T-helper 22 cell (primary cell): ENCODE measurements around the gene OR52B2.
"Not testable (repeated sequence)": the region's sequence is repeated elsewhere in the genome, so short reads cannot be mapped to it uniquely, and the experiment has no call there.

Experiments
- DNase-seq: peaks from one replicate; pipeline ENCODE4 v3.0.0-alpha.2; 2020; ENCODE audit warnings: low read depth

Gene OR52B2

GRCh38 chr11:6152126-6152525 lies 18.0 kb downstream of the OR52B2 start:
- no peak for DNase-seq

DNA sequence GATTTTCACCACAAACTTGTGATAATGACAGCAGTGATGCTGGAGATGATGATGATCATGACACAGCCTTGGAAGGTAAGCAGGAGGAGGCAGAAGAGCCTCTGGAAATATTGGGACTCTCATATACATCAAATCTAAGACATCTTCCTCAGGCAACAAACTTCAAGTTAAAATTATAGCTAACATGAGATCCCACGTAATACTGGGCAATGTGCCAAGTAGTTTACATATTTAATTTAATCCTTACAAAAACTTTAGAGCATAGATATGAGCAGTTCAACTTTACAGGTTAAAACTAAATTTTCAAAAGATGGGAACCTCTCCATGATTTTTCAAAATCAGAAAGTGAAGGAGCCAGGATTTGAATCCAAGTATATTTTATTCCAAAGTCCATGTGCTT lies 19.0 kb downstream of the OR52B2 start:
- no peak for DNase-seq

GRCh38 chr11:6143737-6144136 lies 26.4 kb downstream of the OR52B2 start:
- DNase-seq = not testable (repeated sequence)

GRCh38 chr11:6142936-6143335 lies 27.2 kb downstream of the OR52B2 start:
- no peak for DNase-seq

DNA sequence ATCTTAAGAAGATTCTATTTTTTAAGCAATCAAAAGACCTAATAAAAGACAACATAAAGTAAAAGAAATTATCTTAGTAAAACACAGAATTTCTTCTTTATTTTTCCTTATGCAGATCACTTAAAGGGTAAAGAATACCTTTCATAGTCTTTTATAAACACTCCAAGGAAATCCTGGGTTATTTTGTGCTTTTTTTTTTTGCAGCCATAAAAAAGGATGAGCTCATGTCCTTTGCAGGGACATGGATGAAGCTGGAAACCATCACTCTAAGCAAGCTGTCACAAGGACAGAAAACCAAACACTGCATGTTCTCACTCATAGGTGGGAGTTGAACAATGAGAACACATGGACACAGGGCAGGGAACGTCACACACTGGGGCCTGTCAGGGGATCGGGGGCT lies 34.2 kb downstream of the OR52B2 start:
- DNase-seq = not testable (repeated sequence)

DNA sequence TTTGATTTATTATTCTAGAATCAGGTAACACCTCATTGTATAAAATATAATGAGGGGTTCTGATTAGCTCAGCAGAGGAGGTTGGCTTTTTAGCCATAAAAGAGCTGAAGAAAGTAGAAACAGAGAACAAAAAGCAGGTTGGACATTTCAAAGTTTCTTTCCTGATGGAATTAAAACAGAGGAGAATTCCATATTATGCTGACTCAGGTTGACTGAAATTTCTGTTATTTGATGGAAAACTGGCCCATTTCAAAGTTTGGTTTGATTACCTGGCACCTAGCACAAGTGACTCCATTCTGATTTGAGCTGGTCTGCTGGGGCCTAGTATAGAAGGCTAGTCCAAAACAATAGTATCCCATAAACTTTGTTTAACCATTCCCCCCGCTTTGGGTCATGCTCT lies 37.7 kb downstream of the OR52B2 start:
- no peak for DNase-seq

GRCh38 chr11:6129635-6130034 lies 40.5 kb downstream of the OR52B2 start:
- DNase-seq = no peak

GRCh38 chr11:6129011-6129410 lies 41.1 kb downstream of the OR52B2 start:
- no peak for DNase-seq

GRCh38 chr11:6127881-6128280 lies 42.2 kb downstream of the OR52B2 start:
- DNase-seq = no peak

- DNase-seq = no peak
Measured at GRCh38 chr11:6124245-6124644, 45.9 kb downstream of the OR52B2 start.
